Measurements from ENCODE around the gene PAX1. TPM values are rescaled to one million over a fixed set of nuclear protein-coding genes. Genes with fewer than 3 reads are reported as not detected.

Gene PAX1
- total RNA-seq, 4 donors from 2014 or later: not detected

GRCh38 chr20:21729316-21729715 lies 23.9 kb downstream of the PAX1 start:
- H3K27ac ChIP-seq: no peak overlapping the region
- TF ChIP-seq POLR2A (IDR thresholded peaks at IDR 0.05): no peak
- TF ChIP-seq, protein P1, sequence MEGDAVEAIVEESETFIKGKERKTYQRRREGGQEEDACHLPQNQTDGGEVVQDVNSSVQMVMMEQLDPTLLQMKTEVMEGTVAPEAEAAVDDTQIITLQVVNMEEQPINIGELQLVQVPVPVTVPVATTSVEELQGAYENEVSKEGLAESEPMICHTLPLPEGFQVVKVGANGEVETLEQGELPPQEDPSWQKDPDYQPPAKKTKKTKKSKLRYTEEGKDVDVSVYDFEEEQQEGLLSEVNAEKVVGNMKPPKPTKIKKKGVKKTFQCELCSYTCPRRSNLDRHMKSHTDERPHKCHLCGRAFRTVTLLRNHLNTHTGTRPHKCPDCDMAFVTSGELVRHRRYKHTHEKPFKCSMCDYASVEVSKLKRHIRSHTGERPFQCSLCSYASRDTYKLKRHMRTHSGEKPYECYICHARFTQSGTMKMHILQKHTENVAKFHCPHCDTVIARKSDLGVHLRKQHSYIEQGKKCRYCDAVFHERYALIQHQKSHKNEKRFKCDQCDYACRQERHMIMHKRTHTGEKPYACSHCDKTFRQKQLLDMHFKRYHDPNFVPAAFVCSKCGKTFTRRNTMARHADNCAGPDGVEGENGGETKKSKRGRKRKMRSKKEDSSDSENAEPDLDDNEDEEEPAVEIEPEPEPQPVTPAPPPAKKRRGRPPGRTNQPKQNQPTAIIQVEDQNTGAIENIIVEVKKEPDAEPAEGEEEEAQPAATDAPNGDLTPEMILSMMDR (IDR thresholded peaks at IDR 0.05): no peak
- intact Hi-C loops (cut with DNase I; ENCODE audit: low total_unique reads): no loop called here

GRCh38 chr20:21739161-21739560 lies 33.7 kb downstream of the PAX1 start:
- Histone ChIP-seq H3K4me3 (no peak overlapping the region), H3K36me3 (no peaks in the 10 kb centered on the region), H3K27me3 (no peaks in the 10 kb centered on the region), H3K9me3 (no peaks in the 10 kb centered on the region), H3K4me1 (no peaks in the 10 kb centered on the region), H3K27ac (no peak overlapping the region)
- no peak for DNase-seq
- no peak for TF ChIP-seq POLR2A (IDR thresholded peaks at IDR 0.05)
- TF ChIP-seq, protein P1 (IDR thresholded peaks at IDR 0.05): no peak
- intact Hi-C loops (cut with DNase I; ENCODE audit: low total_unique reads): no loop called here

More at GRCh38 chr20:21729316-21729715, 23.9 kb downstream of the PAX1 start:
- H3K27me3 ChIP-seq: no peaks in the 10 kb centered on the region
- no peaks in the 10 kb centered on the region for H3K4me1 ChIP-seq
- H3K36me3 ChIP-seq: no peaks in the 10 kb centered on the region
- no peak overlapping the region for H3K4me3 ChIP-seq
- no peak for DNase-seq
- no peaks in the 10 kb centered on the region for H3K9me3 ChIP-seq

DNA sequence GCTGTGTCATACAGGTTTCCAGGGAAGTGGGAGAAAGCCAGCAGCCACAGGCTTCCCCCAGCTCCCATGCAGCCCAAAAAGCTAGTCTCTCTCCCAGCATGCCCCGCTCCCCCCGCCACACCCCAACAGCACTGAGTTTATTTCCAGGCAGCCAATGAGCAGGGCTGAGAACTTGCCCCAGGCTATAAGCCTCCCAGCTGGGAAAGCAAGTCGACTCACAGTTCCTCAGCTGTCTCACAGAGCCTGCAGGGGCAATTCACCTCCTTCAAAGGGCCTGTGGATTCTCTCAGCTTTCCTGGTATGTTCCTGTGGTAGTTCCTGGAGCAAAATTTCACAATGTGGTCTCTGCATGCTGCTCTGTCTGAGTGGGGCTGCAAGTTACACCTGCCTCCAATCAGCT lies 34.2 kb downstream of the PAX1 start:
- no peak for DNase-seq
- TF ChIP-seq, protein P1 (IDR thresholded peaks at IDR 0.05): no peak
- TF ChIP-seq POLR2A (IDR thresholded peaks at IDR 0.05): no peak
- Histone ChIP-seq H3K36me3 (no peaks in the 10 kb centered on the region), H3K27me3 (no peaks in the 10 kb centered on the region), H3K27ac (no peak overlapping the region), H3K9me3 (no peaks in the 10 kb centered on the region), H3K4me1 (no peaks in the 10 kb centered on the region), H3K4me3 (no peak overlapping the region)
- intact Hi-C loops (cut with DNase I; ENCODE audit: low total_unique reads): no loop called here

DNA sequence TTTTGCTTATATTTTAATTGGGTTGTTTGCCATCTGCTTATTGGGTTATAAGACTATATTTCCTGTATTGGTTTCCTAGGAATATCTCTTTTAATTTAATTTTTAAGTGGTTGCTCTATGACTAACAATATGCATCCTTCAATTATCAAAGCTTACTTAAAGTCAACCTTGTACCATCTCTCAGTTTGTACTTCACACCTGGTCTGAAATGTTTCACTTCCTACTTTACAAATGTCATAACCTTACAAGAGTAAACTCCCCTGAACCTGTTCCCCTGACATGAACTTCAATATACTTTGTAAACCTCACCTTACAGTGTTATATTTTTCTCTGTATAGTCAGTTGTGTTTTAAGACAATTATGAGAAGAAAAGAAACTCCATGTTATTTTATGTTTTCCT lies 35.8 kb downstream of the PAX1 start:
- no peaks in the 10 kb centered on the region for H3K27me3 ChIP-seq
- no peaks in the 10 kb centered on the region for H3K4me1 ChIP-seq
- intact Hi-C loops (cut with DNase I; ENCODE audit: low total_unique reads): no loop called here
- no peaks in the 10 kb centered on the region for H3K9me3 ChIP-seq
- no peak overlapping the region for H3K4me3 ChIP-seq
- DNase-seq: no peak
- H3K27ac ChIP-seq: no peak overlapping the region
- H3K36me3 ChIP-seq: no peaks in the 10 kb centered on the region
- TF ChIP-seq, protein P1 (IDR thresholded peaks at IDR 0.05): no peak
- no peak for TF ChIP-seq POLR2A (IDR thresholded peaks at IDR 0.05)

GRCh38 chr20:21762646-21763045 lies 57.2 kb downstream of the PAX1 start:
- intact Hi-C loops (cut with DNase I; ENCODE audit: low total_unique reads): no loop called here
- Histone ChIP-seq H3K27me3 (no peaks in the 10 kb centered on the region), H3K4me3 (no peak overlapping the region), H3K9me3 (no peaks in the 10 kb centered on the region), H3K36me3 (no peaks in the 10 kb centered on the region), H3K27ac (no peak overlapping the region), H3K4me1 (no peaks in the 10 kb centered on the region)
- DNase-seq: no peak
- TF ChIP-seq, protein P1 (IDR thresholded peaks at IDR 0.05): no peak
- no peak for TF ChIP-seq POLR2A (IDR thresholded peaks at IDR 0.05)

Data from uterus (tissue), 4 donors.